Inflammatory macrophage treated with lipopolysaccharide for 1 hour (primary cell): Measurements from ENCODE around the gene CACNG8.
"Not testable (repeated sequence)": the region's sequence is repeated elsewhere in the genome, so short reads cannot be mapped to it uniquely, and the experiment has no call there.

Experiments used
- DNase-seq, 2 donors: peaks; one replicate each; pipeline ENCODE4 v3.0.0-alpha.2; 2020 to 2022

CACNG8 gene

DNA sequence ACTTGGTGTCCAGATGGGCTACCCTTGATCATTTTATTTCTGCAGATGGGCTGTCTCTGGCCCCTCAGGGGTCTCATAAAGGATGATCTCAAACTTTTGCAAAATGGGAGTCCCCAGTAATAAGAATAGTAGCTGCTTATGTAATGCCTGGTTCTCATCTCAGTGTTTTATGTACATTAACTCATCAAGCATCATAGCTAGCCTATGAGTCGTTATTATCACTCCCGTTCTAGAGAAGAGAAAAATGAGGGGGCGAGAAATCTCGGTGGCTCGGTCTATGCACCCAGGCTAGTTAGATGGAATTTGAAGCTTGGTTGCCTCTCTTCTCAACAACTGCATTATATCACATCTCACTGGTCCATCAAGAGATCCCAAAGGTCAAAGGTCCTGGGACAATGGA lies 32.1 kb downstream of the CACNG8 start:
- DNase-seq: no peak

DNA sequence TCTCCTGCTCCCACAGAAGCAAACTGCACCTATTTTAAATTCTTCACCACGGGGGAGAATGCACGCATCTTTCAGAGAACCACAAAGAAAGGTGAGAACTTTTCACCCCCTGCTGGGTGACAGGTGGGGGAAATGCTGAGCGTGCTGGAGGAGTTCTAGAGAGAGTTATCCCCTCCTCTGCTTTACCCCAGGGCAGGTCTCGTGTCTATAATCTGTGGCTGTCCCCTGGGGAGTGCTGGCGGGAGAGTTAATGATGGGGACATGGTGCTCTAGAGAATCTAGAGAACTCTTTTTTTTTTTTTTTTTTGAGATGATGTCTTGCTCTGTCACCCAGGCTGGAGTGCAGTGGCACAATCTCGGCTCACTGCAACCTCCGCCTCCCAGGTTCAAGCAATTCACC lies 35.5 kb downstream of the CACNG8 start:
- DNase-seq: no peak

DNA sequence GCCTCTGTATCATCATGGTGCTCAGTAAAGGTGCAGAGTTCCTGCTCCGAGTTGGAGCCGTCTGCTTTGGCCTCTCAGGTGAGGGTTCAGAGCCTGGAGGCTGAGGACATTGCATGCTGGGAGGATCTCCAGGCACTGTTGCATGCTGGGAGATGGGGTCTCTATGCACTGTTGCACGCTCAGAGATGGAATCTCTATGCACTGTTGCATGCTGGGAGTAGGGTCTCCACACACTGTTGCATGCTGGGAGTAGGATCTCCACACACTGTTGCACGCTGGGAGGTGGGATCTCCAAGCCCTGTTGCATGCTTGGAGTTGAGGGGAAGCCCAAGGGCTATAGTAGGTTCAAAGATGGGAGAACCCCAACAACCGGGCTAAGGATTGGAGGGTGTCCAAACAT lies 37.0 kb downstream of the CACNG8 start:
- no peak for DNase-seq

DNA sequence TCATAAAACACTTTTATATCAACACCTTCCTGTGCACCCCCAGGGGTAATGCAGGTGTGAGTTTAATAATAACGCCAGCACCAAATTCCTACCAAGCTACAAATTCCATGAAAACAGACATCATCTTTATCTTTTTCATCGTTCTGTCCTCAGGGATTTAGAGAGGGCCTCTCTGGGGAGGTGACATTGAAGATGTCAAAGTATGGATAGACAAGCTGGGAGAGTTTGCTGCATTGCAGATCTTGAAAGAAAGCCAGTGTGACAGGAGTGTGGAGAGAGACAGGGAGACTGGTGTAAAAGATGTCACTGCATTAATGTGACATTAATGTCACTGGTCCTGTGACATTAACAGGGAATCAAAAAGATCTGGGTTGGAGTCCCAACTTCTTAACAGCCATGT lies 38.8 kb downstream of the CACNG8 start:
- no peak for DNase-seq

DNA sequence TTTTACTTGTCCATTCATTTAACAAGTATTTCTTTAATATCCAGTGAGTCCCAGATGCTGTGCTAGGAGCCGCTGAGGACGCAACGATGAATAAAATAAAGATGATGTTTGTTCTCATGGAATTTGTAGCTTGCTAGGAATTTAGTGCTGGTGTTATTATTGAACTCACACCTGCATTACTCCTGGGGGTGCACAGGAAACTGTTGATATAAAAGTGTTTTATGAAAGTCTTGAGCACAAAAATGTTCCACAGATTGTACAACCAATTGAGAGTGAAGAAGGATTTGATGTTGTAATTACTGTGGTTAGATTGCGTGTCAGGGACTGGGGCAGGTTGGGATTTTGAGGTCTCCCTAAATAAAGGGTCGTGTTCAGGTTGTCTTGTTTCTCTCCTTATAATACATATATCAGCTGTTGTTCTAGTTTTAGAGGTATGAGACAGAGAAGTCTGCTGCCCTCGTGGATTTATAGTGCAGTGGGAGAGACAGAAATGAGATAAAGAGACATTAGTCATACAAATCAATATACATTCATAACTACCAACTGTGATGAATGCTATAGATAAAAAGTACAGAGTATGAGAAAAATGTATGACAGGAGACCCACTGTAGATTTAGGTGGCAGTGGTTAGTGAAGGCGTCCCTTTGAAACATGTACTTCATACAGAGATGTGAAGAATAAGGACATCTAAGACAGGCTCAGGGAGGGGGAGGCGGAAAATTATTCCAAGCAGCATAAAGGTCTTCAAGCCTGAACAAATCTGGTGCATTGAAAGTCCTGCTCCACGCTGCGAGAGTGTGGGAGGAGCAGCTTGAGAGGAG lies 40.0 kb downstream of the CACNG8 start:
- DNase-seq: no peak

DNA sequence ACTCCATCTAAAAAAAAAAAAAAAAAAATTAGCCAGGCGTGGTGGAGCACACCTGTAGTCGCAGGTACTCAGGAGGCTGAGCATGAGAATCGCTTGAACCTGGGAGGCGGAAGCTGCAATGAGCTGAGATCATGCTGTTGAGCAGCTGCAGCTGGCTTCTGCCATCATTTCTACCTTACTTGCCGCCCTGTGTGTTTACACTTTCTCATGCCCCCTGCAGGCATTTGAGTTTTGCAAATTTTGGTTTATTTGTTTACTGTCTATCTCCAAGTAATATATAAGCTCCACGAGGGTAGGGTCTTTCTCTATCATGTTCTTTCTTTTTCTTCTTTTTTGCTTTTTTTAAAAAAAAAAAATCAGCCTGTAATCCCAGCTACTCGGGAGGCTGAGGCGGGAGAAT lies 46.7 kb downstream of the CACNG8 start:
- no peak for DNase-seq

DNA sequence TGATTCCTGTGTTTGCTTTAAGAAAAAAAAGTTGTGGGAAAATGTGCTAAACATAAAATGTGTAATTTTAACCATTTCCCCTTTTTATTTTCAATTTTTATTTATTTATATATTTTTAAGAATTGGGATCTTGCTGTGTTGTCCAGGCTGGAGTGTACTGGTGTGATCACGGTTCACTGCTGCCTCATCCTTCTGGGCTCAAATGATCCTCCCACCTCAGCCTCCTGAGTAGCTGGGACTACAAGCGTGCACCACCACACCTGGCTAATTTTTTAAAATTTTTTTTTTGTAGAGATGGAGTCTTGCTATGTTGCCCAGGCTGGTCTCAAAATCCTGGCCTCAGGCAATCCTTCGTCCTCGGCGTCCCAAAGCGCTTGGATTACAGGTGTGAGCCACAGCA lies 47.7 kb downstream of the CACNG8 start:
- no peak for DNase-seq

DNA sequence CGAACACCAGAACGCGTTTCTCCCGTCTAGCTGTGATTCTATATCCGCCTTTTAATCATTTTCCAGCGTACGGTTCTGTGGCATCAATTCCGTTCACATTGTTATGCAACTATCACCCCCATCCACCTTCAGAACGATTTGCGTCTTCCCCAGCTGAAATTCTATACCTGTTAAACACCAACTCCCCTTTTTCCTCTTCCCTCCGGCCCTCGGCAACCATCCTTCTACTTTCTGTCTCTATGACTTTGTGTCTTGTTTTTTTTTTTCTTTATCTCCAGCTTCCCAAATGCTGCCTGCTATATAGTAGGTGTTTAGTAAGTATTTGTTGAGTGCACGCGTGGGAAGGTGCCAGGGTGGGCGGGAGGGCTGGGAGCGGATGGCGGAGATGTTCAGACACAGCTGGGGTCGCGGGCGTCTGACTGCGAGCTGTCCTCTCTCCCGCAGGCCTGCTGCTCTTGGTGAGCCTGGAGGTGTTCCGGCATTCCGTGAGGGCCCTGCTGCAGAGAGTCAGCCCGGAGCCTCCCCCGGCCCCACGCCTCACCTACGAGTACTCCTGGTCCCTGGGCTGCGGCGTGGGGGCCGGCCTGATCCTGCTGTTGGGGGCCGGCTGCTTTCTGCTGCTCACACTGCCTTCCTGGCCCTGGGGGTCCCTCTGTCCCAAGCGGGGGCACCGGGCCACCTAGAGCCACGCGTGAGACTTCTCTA lies 48.9 kb downstream of the CACNG8 start:
- no peak for DNase-seq

DNA sequence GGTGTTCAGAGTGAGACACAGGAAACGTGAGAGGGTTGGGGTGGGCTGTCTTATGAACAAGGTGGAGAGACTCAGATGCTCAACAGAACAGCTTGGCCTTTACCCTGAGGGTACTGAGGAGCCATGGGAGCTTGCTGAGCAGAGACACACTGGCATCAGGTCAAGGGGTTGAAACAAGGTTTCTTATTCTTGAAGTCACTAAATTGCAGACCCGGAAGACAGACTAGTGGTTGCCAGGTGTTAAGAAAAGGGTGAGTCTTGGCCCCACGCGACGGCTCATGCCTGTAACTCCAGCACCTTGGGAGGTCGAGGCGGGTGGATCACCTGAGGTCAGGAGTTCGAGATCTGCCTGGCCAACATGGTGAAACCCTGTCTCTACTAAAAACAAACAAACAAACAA lies 51.1 kb downstream of the CACNG8 start:
- no peak for DNase-seq

DNA sequence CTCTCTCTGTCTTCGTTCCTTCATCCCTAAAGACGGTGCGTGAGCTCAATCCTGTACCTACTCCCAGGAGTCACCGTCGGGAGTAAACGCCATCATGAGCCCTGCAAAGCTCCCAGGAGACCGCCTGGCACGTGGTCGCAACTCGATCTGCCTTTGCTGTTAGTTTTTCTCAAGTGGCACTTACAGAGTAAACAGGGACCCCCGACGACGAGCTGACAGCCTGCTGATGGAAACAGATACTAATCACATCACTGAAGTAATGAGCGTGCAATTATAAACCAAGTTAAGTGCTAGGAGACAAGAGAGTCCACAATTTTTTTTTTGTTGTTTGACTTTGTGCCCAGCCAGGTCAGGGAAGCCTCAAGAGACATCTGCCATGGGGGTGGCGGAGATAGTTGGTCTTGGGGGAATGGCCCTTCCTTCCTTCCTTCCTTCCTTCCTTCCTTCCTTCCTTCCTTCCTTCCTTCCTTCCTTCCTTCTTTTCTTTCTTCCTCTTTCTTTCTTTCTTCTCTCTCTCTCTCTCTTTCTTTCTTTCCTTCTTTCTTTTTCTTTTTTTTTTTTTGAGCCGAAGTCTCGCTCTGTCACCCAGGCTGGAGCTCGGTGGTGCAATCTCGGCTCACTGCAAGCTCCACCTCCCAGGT lies 52.3 kb downstream of the CACNG8 start:
- no peak for DNase-seq

DNA sequence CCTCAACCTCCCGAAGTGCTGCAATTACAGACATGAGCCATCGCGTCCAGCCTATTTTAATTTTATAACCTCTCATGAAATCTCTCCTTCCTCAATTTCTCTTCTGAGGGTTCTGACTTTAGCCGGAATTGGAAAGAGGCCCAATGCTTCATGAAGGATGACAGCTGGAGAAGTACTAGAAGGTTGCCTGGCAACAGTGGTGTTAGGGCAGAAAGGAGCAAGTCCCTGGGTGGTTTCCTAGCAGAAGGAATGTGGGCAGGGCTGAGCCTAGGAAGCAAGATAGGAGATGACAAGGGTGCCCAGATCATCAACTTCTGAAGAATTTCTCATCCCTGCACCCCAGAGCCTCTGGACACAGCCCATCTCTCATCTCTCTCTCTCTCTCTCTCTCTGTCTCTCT lies 54.5 kb downstream of the CACNG8 start:
- DNase-seq: peak in 1 of 2 donors; percentile 29

DNA sequence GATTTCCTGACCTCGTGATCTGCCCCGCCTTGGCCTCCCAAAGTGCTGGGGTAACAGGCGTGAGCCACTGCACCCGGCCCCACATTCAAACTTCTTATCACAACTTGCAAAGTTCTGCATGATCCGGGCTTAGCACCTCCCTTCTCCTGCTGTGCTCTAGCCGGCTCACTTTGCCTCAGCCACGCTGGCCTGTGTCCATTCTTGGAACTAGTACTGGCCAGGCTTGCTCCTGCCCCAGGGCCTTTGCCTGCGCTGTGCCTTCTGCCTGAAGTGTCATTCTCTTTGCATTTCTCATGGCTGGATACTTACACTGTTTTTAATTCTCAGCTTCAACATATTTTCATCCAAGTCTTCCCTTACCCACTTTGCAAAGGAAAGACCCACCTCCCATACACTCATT lies 58.6 kb downstream of the CACNG8 start:
- DNase-seq: no peak

DNA sequence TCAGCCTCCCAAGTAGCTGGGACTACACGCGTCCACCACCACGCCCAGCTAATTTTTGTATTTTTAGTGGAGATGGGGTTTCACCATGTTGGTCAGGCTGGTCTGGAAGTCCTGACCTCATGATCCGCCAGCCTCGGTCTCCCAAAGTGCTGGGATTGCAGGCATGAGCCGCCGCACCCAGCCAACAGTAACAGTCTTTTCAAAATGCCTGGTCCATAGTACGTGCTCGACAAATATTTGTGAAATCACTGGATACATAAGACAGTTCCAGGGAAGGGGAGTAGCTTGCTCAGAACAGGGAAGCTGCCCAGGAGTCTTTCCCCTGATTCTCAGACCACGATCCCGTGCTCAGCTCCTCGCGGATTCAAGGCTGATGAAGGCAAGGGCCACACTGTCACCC lies 59.2 kb downstream of the CACNG8 start:
- no peak for DNase-seq

DNA sequence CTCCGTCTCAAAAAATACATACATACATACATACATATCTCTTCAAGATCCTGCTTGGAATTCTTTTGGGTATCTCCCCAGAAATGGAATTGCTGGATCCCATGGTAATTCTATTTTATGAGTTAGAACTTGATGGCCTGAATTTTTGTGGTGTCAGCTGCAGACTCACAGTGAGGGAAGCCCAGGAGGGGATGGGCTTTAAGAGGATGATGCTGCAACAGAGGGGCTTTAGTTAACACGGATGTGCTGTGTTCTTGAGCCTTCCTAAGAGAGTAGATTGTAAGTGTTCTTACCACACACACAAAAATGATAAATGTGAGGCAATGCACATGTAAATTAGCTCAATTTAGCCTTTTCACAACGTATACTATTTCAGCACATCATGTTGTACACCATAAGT lies 60.5 kb downstream of the CACNG8 start:
- peak in 1 of 2 donors; percentile 12 for DNase-seq

DNA sequence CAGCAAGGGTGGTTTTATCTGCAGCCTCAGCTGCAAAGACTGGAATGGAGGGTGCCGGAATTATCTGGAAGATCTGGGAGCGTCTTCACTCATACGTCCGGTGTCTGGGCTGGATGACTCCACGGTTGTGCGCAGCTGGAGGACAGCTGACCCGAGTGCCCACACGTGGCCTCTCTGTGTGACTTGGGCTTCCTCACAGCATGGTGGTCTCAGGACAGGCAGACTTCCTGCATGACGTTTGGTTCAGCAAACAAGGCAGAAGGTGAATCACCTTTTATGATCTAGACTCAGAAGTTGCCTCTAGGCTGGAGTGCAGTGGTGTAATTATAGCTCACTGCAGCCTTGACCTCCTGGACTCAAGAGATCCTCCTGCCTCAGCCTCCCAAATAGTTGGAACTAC lies 61.9 kb downstream of the CACNG8 start:
- DNase-seq: no peak

DNA sequence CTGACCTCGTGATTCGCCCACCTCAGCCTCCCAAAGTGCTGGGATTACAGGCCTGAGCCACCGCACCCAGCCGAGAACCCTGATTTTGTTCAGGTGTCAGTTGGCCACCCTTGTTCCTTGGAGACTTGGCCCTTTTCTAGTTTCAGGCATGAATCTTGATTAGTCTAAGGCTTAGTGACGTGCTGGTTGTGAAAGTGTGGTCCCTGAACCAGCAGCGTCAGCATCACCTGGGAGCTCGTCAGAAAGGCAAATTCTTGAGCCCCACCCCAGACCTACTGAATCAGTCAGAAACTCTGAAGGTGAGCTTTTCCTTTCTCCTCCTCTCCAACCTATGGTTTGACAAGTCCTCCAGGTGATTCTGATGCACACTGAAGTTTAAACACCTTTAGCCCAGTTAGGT lies 63.9 kb downstream of the CACNG8 start:
- DNase-seq: no peak

DNA sequence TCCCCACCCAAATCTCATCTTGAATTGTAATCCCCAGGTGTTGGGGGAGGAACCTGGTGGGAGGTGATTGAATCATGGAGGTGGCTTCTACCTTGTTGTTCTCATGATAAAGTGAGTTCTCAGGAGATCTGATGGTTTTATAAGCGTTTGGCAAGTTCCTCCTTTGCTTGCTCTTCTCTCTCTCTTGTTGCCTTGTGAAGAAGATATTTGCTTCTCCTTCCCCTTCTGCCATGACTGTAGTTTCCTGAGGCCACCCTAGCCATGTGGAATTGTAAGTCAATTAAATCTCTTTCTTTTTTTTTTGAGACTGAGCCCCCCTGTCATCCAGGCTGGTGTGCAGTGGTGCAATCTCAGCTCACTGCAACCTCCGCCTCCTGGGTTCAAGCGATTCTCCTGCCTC lies 66.6 kb downstream of the CACNG8 start:
- DNase-seq: no peak

DNA sequence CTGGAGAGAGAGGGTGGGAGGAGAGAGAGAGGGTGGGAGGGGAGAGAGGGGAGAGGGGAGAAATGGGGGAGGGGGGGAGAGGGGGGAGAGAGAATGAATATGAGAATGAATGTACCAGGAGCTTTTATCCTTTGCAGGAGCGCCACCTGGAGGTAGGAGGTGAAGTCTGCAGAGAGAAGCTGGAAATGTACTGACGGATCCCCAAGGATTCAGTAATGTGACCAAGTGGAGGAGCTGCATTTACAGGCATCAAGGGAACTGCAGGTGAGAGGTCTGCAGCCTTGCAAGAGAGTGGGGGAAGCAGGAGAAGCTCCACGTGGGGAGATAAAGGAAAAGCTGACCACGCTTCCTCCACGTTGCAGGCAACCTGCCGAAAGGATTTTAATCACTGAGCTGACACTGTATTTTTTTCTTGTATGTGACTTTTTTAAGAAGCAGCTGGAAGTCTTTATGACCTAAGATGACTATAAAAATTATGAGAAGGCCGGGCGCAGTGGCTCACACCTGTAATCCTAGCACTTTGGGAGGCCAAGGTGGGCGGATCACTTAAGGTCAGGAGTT lies 67.3 kb downstream of the CACNG8 start:
- peak; percentile 38 to 81 for DNase-seq

DNA sequence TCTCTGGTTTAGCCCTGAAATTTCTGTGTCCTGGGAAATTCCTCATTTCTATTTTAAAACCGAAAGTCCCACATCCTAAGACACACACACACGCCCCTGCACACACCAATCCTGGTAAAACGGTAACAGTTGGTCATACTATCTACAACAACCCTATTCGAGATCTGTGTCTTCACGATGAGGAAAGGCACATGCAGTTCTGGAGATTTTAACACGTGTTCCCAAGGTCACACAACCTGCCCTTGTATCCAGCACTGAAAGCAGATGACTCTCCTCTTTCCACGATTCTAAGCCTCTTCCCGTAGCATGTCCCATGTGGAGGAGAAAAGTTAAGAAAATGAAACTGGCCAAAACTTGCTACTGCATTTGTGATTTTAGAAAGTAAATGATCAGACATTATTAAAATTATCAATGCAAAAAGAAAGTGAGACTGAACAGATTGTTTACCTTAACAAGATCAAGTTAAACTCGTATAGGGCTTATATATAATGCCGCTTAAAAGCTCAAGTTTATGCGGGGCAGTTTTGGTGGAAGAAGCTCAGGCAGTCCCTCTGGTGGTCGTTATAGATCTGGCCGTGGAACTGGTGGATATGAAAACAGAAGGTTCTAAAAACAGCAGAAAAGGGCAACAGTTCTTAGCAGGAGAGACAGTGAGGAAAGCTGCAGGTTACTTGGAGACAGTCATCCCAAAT lies 68.3 kb downstream of the CACNG8 start:
- no peak for DNase-seq

DNA sequence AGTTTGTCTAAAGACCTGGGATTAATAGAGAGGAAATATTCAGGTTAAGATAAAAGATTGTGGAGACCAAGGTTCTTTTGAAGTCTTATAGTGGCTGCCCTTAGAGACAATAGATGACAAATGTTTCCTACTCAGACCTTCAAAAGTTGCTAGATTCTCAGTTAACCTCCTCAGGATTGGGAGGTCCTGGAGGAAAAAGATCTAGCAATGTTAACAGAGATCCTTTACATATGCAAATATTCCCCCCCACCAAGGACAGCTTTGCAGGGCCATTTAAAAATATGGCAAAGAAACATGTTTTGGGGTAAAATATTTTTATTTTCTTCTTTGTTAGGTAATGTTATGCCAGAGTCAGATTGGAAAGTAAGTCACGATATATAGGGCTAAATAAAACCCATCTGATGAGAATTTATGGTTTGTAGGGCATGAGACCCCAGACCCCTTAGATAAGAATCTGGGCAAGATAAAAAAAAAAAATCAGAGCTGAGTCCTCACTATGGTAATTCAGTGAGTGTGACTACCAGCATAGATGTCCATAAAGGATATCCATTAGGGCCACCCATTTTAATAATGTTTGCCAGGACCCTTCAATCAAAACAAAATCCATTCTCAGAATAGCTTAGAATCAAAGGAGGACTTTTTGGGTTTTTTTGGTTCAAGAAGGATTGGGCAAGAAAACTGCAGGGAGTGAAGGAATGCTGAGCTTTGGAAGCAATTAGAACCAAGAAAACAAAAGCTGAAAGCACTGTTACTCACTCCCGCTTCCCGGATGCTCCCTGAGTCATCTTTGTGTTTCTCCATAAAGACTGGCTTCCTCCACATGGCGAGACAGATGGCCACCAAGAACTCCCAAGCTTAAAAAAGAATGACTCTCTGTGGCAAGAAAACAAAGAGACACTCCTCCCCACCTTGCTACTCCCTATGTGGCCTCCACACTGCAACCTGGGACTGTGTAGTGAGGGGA lies 72.8 kb downstream of the CACNG8 start:
- DNase-seq: peak in 1 of 2 donors; percentile 31

DNA sequence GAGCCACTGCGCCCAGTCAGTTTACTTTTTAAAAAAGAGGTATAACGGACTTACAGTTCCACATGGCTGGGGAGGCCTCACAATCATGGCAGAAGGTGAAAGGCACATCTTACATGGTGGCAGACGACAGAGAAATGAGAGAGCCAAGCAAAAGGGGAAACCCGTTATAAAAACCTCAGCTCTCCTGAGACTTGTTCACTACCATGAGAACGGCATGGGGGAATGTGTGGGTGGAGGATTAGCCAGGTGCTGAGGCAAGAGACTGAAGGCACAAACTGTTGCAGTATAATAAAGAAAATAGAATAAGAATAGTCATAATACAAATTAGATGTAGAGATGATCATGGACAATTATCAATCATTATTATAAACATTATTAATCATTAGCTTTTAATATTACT lies 73.8 kb downstream of the CACNG8 start:
- not testable (repeated sequence) for DNase-seq
